MCF 10A (cell line): ENCODE data around the gene BCORL1. TPM values are rescaled to one million over a fixed set of nuclear protein-coding genes. Genes with fewer than 3 reads are reported as not detected.

ENCODE experiments used
- BruUV-seq: library from RNA; stranded (reverse); fragments of 400-500 nt; replicated peaks from 2 replicates; lab custom pipeline; 2021; lab: Mats Ljungman, UMichigan
- CTCF ChIA-PET: fragments of 300-600 bp; sonication (Branson Sonifier 250); formaldehyde crosslinking; extraction: SDS; loops from one replicate; lab custom pipeline; 2021; ENCODE audit warnings: antibody characterized with exemption, inconsistent platforms; lab: Yijun Ruan, JAX
- POLR2A ChIA-PET: fragments of 300-600, 350-650 bp; sonication (Branson Sonifier 250); formaldehyde crosslinking; extraction: SDS; loops from one replicate; lab custom pipeline; 2020; ENCODE audit warnings: antibody characterized with exemption, inconsistent platforms; lab: Yijun Ruan, JAX
- DNase-seq: peaks from one replicate; pipeline ENCODE4 v3.0.0-alpha.2; 2018; ENCODE audit not compliant: unreplicated experiment
- H3K27ac Mint-ChIP-seq: one replicate; pipeline ENCODE4 v1.8.0; 2022; ENCODE audit warnings: mild to moderate bottlenecking, low read depth, mixed read lengths; ENCODE audit not compliant: unreplicated experiment
- H3K27me3 Mint-ChIP-seq: one replicate; pipeline ENCODE4 v1.8.0; 2022; ENCODE audit warnings: mixed read lengths; ENCODE audit not compliant: insufficient read depth, unreplicated experiment
- H3K36me3 Mint-ChIP-seq: one replicate; pipeline ENCODE4 v1.8.0; 2022; ENCODE audit warnings: mild to moderate bottlenecking, moderate library complexity, mixed read lengths; ENCODE audit not compliant: insufficient read depth, unreplicated experiment
- H3K4me1 Mint-ChIP-seq: one replicate; pipeline ENCODE4 v1.8.0; 2022; ENCODE audit warnings: mixed read lengths; ENCODE audit not compliant: insufficient read depth, unreplicated experiment
- H3K4me3 Mint-ChIP-seq: one replicate; pipeline ENCODE4 v1.8.0; 2022; ENCODE audit warnings: mild to moderate bottlenecking, moderate library complexity, mixed read lengths; ENCODE audit not compliant: unreplicated experiment
- H3K9me3 Mint-ChIP-seq: one replicate; pipeline ENCODE4 v1.8.0; 2022; ENCODE audit warnings: mixed read lengths; ENCODE audit not compliant: unreplicated experiment
- intact Hi-C: fragments of 100-400 bp; cut with micrococcal nuclease; formaldehyde crosslinking; loops from 2 replicates; pipeline ENCODE4 v1.14.1; 2022
- total RNA-seq: library from RNA; stranded (reverse); gene quantifications from 2 replicates; pipeline ENCODE4 v1.2.3, GENCODE V29; 2022
- TF ChIP-seq, protein P1 (sequence below): fragments of 200-600 bp; IDR thresholded peaks from one replicate; pipeline ENCODE4 v1.8.0; 2022; ENCODE audit warnings: antibody characterized with exemption, mild to moderate bottlenecking; ENCODE audit not compliant: unreplicated experiment

The BCORL1 gene
- total RNA-seq, 1 experiment from 2014 or later: 2.9 TPM

DNA sequence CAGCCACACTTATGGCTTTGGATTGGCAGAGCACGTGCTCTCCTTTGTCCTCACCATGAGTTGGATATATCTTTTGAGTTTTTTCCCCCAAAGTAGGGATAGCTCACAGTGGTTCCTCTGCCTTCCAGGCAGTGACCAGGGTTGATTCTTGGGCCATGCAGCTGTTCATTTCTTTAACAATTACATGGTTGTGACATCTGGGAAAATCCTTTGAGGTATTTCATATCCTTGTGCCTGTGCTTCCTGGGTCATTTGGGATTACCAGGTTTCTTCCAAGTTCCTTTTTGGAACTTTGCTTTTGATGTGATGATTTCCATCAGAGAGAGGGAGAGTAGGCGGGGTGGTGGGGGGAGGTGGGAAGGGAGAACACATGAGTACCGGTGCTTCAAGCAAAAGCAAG lies 15.6 kb downstream of the BCORL1 start:
- Mint-ChIP-seq H3K4me3 (no peak overlapping the region), H3K9me3 (no peaks in the 10 kb centered on the region), H3K36me3 (no peaks in the 10 kb centered on the region), H3K27me3 (peaks cover 26% of the 10 kb centered on the region), H3K27ac (no peak overlapping the region), H3K4me1 (no peaks in the 10 kb centered on the region)
- ChIA-PET CTCF (interaction anchor here (0.6 to 2.5 kb wide), 3 partner anchors 30 to 72 kb away, joined by 3 to 12 read pairs (median 4); no protein-coding TSS in a partner anchor), POLR2A (no interaction called here)
- DNase-seq: no peak
- TF ChIP-seq, protein P1, sequence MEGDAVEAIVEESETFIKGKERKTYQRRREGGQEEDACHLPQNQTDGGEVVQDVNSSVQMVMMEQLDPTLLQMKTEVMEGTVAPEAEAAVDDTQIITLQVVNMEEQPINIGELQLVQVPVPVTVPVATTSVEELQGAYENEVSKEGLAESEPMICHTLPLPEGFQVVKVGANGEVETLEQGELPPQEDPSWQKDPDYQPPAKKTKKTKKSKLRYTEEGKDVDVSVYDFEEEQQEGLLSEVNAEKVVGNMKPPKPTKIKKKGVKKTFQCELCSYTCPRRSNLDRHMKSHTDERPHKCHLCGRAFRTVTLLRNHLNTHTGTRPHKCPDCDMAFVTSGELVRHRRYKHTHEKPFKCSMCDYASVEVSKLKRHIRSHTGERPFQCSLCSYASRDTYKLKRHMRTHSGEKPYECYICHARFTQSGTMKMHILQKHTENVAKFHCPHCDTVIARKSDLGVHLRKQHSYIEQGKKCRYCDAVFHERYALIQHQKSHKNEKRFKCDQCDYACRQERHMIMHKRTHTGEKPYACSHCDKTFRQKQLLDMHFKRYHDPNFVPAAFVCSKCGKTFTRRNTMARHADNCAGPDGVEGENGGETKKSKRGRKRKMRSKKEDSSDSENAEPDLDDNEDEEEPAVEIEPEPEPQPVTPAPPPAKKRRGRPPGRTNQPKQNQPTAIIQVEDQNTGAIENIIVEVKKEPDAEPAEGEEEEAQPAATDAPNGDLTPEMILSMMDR: no peak
- intact Hi-C loops: no loop called here
- no TSS peak for BruUV-seq

GRCh38 chrX:130001893-130002292 lies 19.5 kb downstream of the BCORL1 start:
- no peaks in the 10 kb centered on the region for H3K9me3 Mint-ChIP-seq
- CTCF ChIA-PET: interaction anchor here (0.8 to 1.8 kb wide), 2 partner anchors 13 to 59 kb away, joined by 4 to 7 read pairs; no protein-coding TSS in a partner anchor
- POLR2A ChIA-PET: interaction anchor here (0.7 kb wide), 1 partner anchor 323 kb away, joined by 4 read pairs; no protein-coding TSS in a partner anchor
- TF ChIP-seq, protein P1: no peak
- no peaks in the 10 kb centered on the region for H3K4me1 Mint-ChIP-seq
- BruUV-seq: no TSS peak
- H3K27ac Mint-ChIP-seq: no peak overlapping the region
- intact Hi-C loops: no loop called here
- H3K27me3 Mint-ChIP-seq: peaks cover 26% of the 10 kb centered on the region
- peaks cover 7% of the 10 kb centered on the region for H3K36me3 Mint-ChIP-seq
- no peak for DNase-seq
- no peak overlapping the region for H3K4me3 Mint-ChIP-seq

DNA sequence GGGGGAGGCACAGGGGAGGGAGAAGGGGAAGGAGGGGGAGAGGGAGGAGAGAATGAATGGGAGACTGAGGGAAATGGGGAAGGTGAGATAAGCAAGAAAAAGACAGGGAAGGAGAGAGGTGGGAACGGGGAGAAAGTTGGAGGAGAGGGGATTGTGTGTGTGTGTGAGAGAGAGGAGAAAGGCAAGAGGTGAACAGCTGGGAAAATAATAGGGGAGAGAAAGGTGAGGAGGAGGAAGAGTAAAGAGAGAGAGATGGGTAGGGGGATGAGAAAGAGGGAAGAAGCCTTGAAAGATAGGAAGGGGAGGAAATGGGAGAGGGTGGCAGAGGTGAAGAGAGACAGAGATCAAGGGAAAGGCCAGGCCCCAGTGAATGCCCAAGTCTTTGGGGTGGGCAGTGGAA lies 20.1 kb downstream of the BCORL1 start:
- no peak for DNase-seq

GRCh38 chrX:130005089-130005807 lies 22.8 kb downstream of the BCORL1 start:
- Mint-ChIP-seq H3K36me3 (peaks cover 7% of the 10 kb centered on the region), H3K27me3 (peaks cover 26% of the 10 kb centered on the region), H3K4me1 (no peaks in the 10 kb centered on the region), H3K9me3 (no peaks in the 10 kb centered on the region), H3K27ac (no peak overlapping the region), H3K4me3 (no peak overlapping the region)
- TF ChIP-seq, protein P1: no peak
- intact Hi-C loops: no loop called here
- ChIA-PET POLR2A (interaction anchor here (1.0 kb wide), 1 partner anchor 21 kb away, joined by 3 read pairs; no protein-coding TSS in a partner anchor), CTCF (interaction anchor here (0.6 kb wide), 2 partner anchors 15 to 189 kb away, joined by 3 to 5 read pairs; no protein-coding TSS in a partner anchor)
- no peak for DNase-seq
- BruUV-seq: no TSS peak

More for the DNA sequence above, 20.1 kb downstream of the BCORL1 start:
- Mint-ChIP-seq H3K9me3 (no peaks in the 10 kb centered on the region), H3K27ac (no peak overlapping the region), H3K27me3 (peaks cover 26% of the 10 kb centered on the region), H3K36me3 (peaks cover 7% of the 10 kb centered on the region), H3K4me1 (no peaks in the 10 kb centered on the region), H3K4me3 (no peak overlapping the region)
- POLR2A ChIA-PET: interaction anchor here (0.7 kb wide), 1 partner anchor 324 kb away, joined by 4 read pairs; no protein-coding TSS in a partner anchor
- TF ChIP-seq, protein P1: no peak
- CTCF ChIA-PET: interaction anchor here (0.8 to 1.8 kb wide), 2 partner anchors 14 to 58 kb away, joined by 4 to 7 read pairs; no protein-coding TSS in a partner anchor
- intact Hi-C loops: no loop called here
- BruUV-seq: no TSS peak
